Measurements from ENCODE around the gene ZYX. TPM values are rescaled to one million over a fixed set of nuclear protein-coding genes. Genes with fewer than 3 reads are reported as not detected.

The ZYX gene
- total RNA-seq, 3 donors from 2014 or later: 60.2 to 61.0 (median 60.4) TPM

- intact Hi-C loops (cut with DNase I; ENCODE audit: low total_unique reads): no loop called here
- peak within 1 kb of the TSS; percentile 54 to 91 (median 63) for H3K4me3 ChIP-seq
- no peaks in the 10 kb centered on the region for H3K4me1 ChIP-seq
- H3K36me3 ChIP-seq: no peaks in the 10 kb centered on the region
- no peak within 1 kb of the TSS for H3K27ac ChIP-seq
- peaks cover 0 to 18% of the 10 kb centered on the region in 2 donors for H3K27me3 ChIP-seq
- no peaks in the 10 kb centered on the region for H3K9me3 ChIP-seq
- DNase-seq (ENCODE audit: low spot score in 2 of 2): no peak
- no peak for TF ChIP-seq POLR2A (IDR thresholded peaks at IDR 0.05)
- no peak for TF ChIP-seq POLR2AphosphoS5 (IDR thresholded peaks at IDR 0.05)
- TF ChIP-seq CTCF (IDR thresholded peaks at IDR 0.05): no peak
Measured at GRCh38 chr7:143362131-143363015, 18.8 kb upstream of the ZYX start, which contains the start of gene FAM131B. TSS of gene FAM131B (minus strand) at chr7:143362713. CDS start at chr7:143362603, 110 bp downstream.

GRCh38 chr7:143363016-143363937 lies 17.9 kb upstream of the ZYX start:
- H3K27ac ChIP-seq: no peak overlapping the region
- intact Hi-C loops (cut with DNase I; ENCODE audit: low total_unique reads): no loop called here
- DNase-seq (ENCODE audit: low spot score in 2 of 2): no peak
- no peaks in the 10 kb centered on the region for H3K36me3 ChIP-seq
- no peaks in the 10 kb centered on the region for H3K4me1 ChIP-seq
- peaks cover 0 to 18% of the 10 kb centered on the region in 2 donors for H3K27me3 ChIP-seq
- peak overlapping the region; percentile 54 to 91 (median 63) for H3K4me3 ChIP-seq
- H3K9me3 ChIP-seq: no peaks in the 10 kb centered on the region
- TF ChIP-seq CTCF (IDR thresholded peaks at IDR 0.05) (no peak), POLR2AphosphoS5 (IDR thresholded peaks at IDR 0.05) (no peak), POLR2A (IDR thresholded peaks at IDR 0.05) (no peak)

DNA sequence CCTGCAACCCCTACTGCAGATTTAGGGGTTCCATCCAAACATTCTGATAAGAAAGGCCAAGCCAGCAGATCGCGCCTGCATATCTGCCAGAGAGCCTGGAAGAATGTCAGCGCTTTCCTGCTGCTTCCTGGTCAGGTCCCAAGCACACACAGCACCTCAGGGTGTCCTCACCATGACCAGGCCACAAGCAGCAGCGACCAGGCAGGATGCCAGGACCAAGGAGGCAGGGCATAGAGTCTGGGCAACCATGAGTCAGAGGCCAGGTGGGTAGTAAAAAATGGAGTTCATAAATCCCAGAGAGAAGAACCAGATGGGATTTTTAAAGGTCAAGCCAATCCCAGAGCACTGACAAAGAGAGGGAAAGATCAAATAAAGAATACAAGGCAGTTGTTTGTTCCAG lies 13.2 kb upstream of the ZYX start:
- no peaks in the 10 kb centered on the region for H3K36me3 ChIP-seq
- intact Hi-C loops (cut with DNase I; ENCODE audit: low total_unique reads): no loop called here
- H3K4me3 ChIP-seq: no peak overlapping the region
- H3K9me3 ChIP-seq: no peaks in the 10 kb centered on the region
- H3K27ac ChIP-seq: no peak overlapping the region
- H3K27me3 ChIP-seq: peaks cover 0 to 8% of the 10 kb centered on the region in 2 donors
- DNase-seq (ENCODE audit: low spot score in 2 of 2): peak; percentile 66 to 79
- H3K4me1 ChIP-seq: no peaks in the 10 kb centered on the region
- TF ChIP-seq CTCF (IDR thresholded peaks at IDR 0.05) (no peak), POLR2AphosphoS5 (IDR thresholded peaks at IDR 0.05) (no peak), POLR2A (IDR thresholded peaks at IDR 0.05) (no peak)

- no peak for DNase-seq (ENCODE audit: low spot score in 2 of 2)
- Histone ChIP-seq H3K9me3 (no peaks in the 10 kb centered on the region), H3K4me1 (no peaks in the 10 kb centered on the region), H3K4me3 (no peak overlapping the region), H3K36me3 (no peaks in the 10 kb centered on the region), H3K27me3 (peaks cover 0 to 4% of the 10 kb centered on the region in 2 donors), H3K27ac (no peak overlapping the region)
- intact Hi-C loops (cut with DNase I; ENCODE audit: low total_unique reads): no loop called here
- TF ChIP-seq POLR2AphosphoS5 (IDR thresholded peaks at IDR 0.05): no peak
- no peak for TF ChIP-seq CTCF (IDR thresholded peaks at IDR 0.05)
- TF ChIP-seq POLR2A (IDR thresholded peaks at IDR 0.05): no peak
Measured at GRCh38 chr7:143368387-143368786, 12.8 kb upstream of the ZYX start.
